IMR-90 (cell line): ENCODE data around the gene BCL11B. TPM values are rescaled to one million over a fixed set of nuclear protein-coding genes. Genes with fewer than 3 reads are reported as not detected.

Experiments used
- ATAC-seq: fragments of 200-7000 bp; cut with Tn5 transposase; 2 replicates; pipeline ENCODE4 v1.9.1; 2020; ENCODE audit warnings: low read depth, mild to moderate bottlenecking, moderate library complexity
- BruUV-seq: library from RNA; stranded (reverse); fragments of 400-500 nt; replicated peaks from 2 replicates; lab custom pipeline; 2021; lab: Mats Ljungman, UMichigan
- CTCF ChIA-PET: fragments of 300-600 bp; formaldehyde crosslinking; extraction: SDS; loops from one replicate; lab custom pipeline; 2021; ENCODE audit warnings: antibody characterized with exemption; lab: Yijun Ruan, JAX
- POLR2A ChIA-PET: fragments of 300-600 bp; sonication (Branson Sonifier 250); formaldehyde crosslinking; loops from one replicate; lab custom pipeline; 2022; ENCODE audit warnings: antibody characterized with exemption; ENCODE audit not compliant: unreplicated experiment; lab: Charles Lee
- DNase-seq: peaks from one replicate; pipeline ENCODE4 v3.0.0; 2013
- H2AFZ ChIP-seq: replicated peaks from 2 replicates; pipeline ENCODE3; 2013; ENCODE audit warnings: low read length, mild to moderate bottlenecking; ENCODE audit not compliant: poor library complexity
- H2AK5ac ChIP-seq: 2 replicates; pipeline ENCODE4 v1.6.1; 2013; ENCODE audit warnings: low read depth, low read length, inconsistent platforms
- H2AK9ac ChIP-seq: replicated peaks from 2 replicates; pipeline ENCODE3; 2013; ENCODE audit warnings: mild to moderate bottlenecking, low read depth, low read length, moderate library complexity; ENCODE audit not compliant: poor library complexity
- H2BK120ac ChIP-seq: 2 replicates; pipeline ENCODE4 v1.6.1; 2013; ENCODE audit warnings: low read depth, low read length, inconsistent platforms
- H2BK15ac ChIP-seq: 3 replicates; pipeline ENCODE4 v1.6.1; 2013; ENCODE audit warnings: low read depth, low read length, inconsistent platforms
- H2BK20ac ChIP-seq: 2 replicates; pipeline ENCODE4 v1.6.1; 2013; ENCODE audit warnings: low read depth, mild to moderate bottlenecking, inconsistent platforms, low read length, moderate library complexity
- H2BK5ac ChIP-seq: 2 replicates; pipeline ENCODE4 v1.6.1; 2013; ENCODE audit warnings: mild to moderate bottlenecking, low read depth, low read length, inconsistent platforms; ENCODE audit not compliant: poor library complexity, severe bottlenecking
- H3K14ac ChIP-seq: replicated peaks from 2 replicates; pipeline ENCODE4 v1.6.1; 2013; ENCODE audit warnings: low read depth, low read length, inconsistent platforms
- H3K18ac ChIP-seq: 2 replicates; pipeline ENCODE4 v1.6.1; 2013; ENCODE audit warnings: low read depth, low read length, control low read depth
- H3K23ac ChIP-seq: 2 replicates; pipeline ENCODE4 v1.6.1; 2013; ENCODE audit warnings: low read depth, low read length, inconsistent platforms
- H3K27ac ChIP-seq: 2 replicates; pipeline ENCODE4 v1.5.1; 2013; ENCODE audit warnings: mild to moderate bottlenecking, control low read depth, low read length; ENCODE audit not compliant: insufficient read depth
- H3K27me3 ChIP-seq: 2 replicates; pipeline ENCODE4 v1.6.1; 2013; ENCODE audit warnings: low read length; ENCODE audit not compliant: control insufficient read depth, insufficient read depth
- H3K36me3 ChIP-seq: 2 replicates; pipeline ENCODE4 v1.6.1; 2013; ENCODE audit warnings: low read length, mixed read lengths; ENCODE audit not compliant: control insufficient read depth, insufficient read depth
- H3K4ac ChIP-seq: 2 replicates; pipeline ENCODE4 v1.6.1; 2013; ENCODE audit warnings: low read depth, low read length, inconsistent platforms
- H3K4me1 ChIP-seq: 2 replicates; pipeline ENCODE4 v1.6.1; 2013; ENCODE audit warnings: low read length, mixed read lengths; ENCODE audit not compliant: control insufficient read depth, insufficient read depth
- H3K4me2 ChIP-seq: 2 replicates; pipeline ENCODE4 v1.6.1; 2013; ENCODE audit warnings: low read depth, mild to moderate bottlenecking, control low read depth, low read length, moderate library complexity
- H3K4me3 ChIP-seq: 2 replicates; pipeline ENCODE4 v1.5.1; 2013; ENCODE audit warnings: low read depth, mild to moderate bottlenecking, control low read depth, low read length, moderate library complexity; ENCODE audit not compliant: insufficient read depth
- H3K56ac ChIP-seq: 2 replicates; pipeline ENCODE4 v1.6.1; 2013; ENCODE audit warnings: low read length, inconsistent platforms; ENCODE audit not compliant: insufficient read depth; ENCODE audit errors: extremely low read depth
- H3K79me1 ChIP-seq, 2 experiments: 2 replicates each; pipeline ENCODE4 v1.6.1; 2013; ENCODE audit warnings: low read length in 2 of 2, inconsistent platforms in 1 of 2, low read depth in 1 of 2
- H3K9ac ChIP-seq: 2 replicates; pipeline ENCODE4 v1.6.1; 2013; ENCODE audit warnings: low read depth, low read length, control low read depth
- H3K9me1 ChIP-seq: 2 replicates; pipeline ENCODE4 v1.6.1; 2013; ENCODE audit warnings: low read length, inconsistent platforms; ENCODE audit not compliant: insufficient read depth
- H3K9me3 ChIP-seq: 2 replicates; pipeline ENCODE4 v1.6.1; 2013; ENCODE audit warnings: low read length; ENCODE audit not compliant: control insufficient read depth, insufficient read depth
- H4K20me1 ChIP-seq: 2 replicates; pipeline ENCODE4 v1.6.1; 2013; ENCODE audit warnings: low read length, inconsistent platforms; ENCODE audit not compliant: insufficient read depth
- H4K5ac ChIP-seq: 2 replicates; pipeline ENCODE4 v1.6.1; 2013; ENCODE audit warnings: mild to moderate bottlenecking, low read depth, low read length, control low read depth
- H4K8ac ChIP-seq, 2 experiments: 2 replicates each; pipeline ENCODE4 v1.6.1; 2013; ENCODE audit warnings: low read depth in 2 of 2, low read length in 2 of 2, control low read depth in 1 of 2, inconsistent platforms in 1 of 2
- H4K91ac ChIP-seq: 2 replicates; pipeline ENCODE4 v1.6.1; 2013; ENCODE audit warnings: low read depth, low read length, inconsistent platforms; ENCODE audit not compliant: insufficient read depth
- POLR2A ChIP-seq: IDR thresholded peaks from 2 replicates; pipeline ENCODE4 v1.6.1; 2012; ENCODE audit warnings: mild to moderate bottlenecking, low read depth, low read length
- RAD21 ChIP-seq: IDR thresholded peaks from 2 replicates; pipeline ENCODE4 v1.6.1; 2012; ENCODE audit warnings: low read length, improper control_type of control experiment
- WGBS, 2 experiments: methylation state at CpG; one replicate each; pipeline versions ENCODE4 v1.1.5 to v1.1.7; 2013; ENCODE audit warnings: missing lambda C conversion rate in 2 of 2; ENCODE audit not compliant: insufficient read length in 1 of 2; ENCODE audit errors: extremely low coverage in 2 of 2; 5-methylcytosine and 5-hydroxymethylcytosine counted together
- dilution Hi-C: fragments of 300-500 bp; cut with HindIII; formaldehyde crosslinking; loops from one replicate; pipeline ENCODE4 v1.14.3; 2018; ENCODE audit warnings: low sequenced_read_pairs; ENCODE audit not compliant: unreplicated experiment
- in situ Hi-C: fragments of 300-500 bp; cut with MboI; formaldehyde crosslinking; loops from 3 replicates; pipeline ENCODE4 v1.14.3; 2019; ENCODE audit warnings: low sequenced_read_pairs, inconsistent platforms, mixed read lengths
- intact Hi-C: fragments of 100-400 bp; cut with micrococcal nuclease; formaldehyde crosslinking; loops from 2 replicates; pipeline ENCODE4 v1.10.0; 2022
- polyA plus RNA-seq, 3 experiments: library from polyadenylated mRNA; depleted of rRNA; stranded (reverse); fragments of >200 nt; gene quantifications; 2 replicates each; pipeline ENCODE4 v1.2.3, GENCODE V29; 2012; ENCODE audit warnings: low replicate concordance in 1 of 3
- total RNA-seq: library from RNA; depleted of rRNA; stranded (reverse); fragments of >200 nt; gene quantifications from 2 replicates; pipeline ENCODE4 v1.2.3, GENCODE V29; 2012

Gene BCL11B
- total and polyA plus RNA-seq, 2 of the 4 experiments (the other 2 are of a cell fraction) = under 0.01 TPM; not detected in 1

GRCh38 chr14:99226687-99227086 lies 45.3 kb downstream of the BCL11B start:
- WGBS, 2 experiments = no CpG with 5 or more reads among the region's 4 CpGs
- Histone ChIP-seq H3K14ac (no peak overlapping the region), H2BK20ac (no peak overlapping the region), H3K36me3 (no peaks in the 10 kb centered on the region), H3K18ac (no peak overlapping the region), H3K23ac (no peak overlapping the region), H3K4me1 (no peaks in the 10 kb centered on the region), H2AK5ac (no peak overlapping the region), H2BK5ac (no peak overlapping the region), H2AFZ (no peak overlapping the region), H2BK15ac (no peak overlapping the region), H3K4me2 (no peak overlapping the region), H3K4ac (no peak overlapping the region), H3K79me1 (no peaks in the 10 kb centered on the region), H4K8ac (no peak overlapping the region), H3K56ac (no peak overlapping the region), H4K20me1 (no peaks in the 10 kb centered on the region), H3K9me3 (peaks cover 15% of the 10 kb centered on the region; the same call in 1 of the 2 replicates), H4K91ac (no peak overlapping the region), H3K9ac (no peak overlapping the region), H3K9me1 (no peaks in the 10 kb centered on the region), H2AK9ac (no peak overlapping the region), H4K5ac (no peak overlapping the region), H2BK120ac (no peak overlapping the region), H3K27me3 (no peaks in the 10 kb centered on the region), H3K4me3 (no peak overlapping the region), H3K27ac (no peak overlapping the region)
- DNase-seq (no peak), ATAC-seq (no peak)
- no peak for TF ChIP-seq POLR2A
- no peak for TF ChIP-seq RAD21
- intact Hi-C loops = no loop called here
- dilution Hi-C loops = no loop called here
- no TSS peak for BruUV-seq
- ChIA-PET CTCF (no interaction called here), POLR2A (no interaction called here)
- in situ Hi-C loops = no loop called here
